Gastroesophageal sphincter (tissue), 3 donors: Measurements from ENCODE around the gene HRH1.
"Not testable (repeated sequence)": the region's sequence is repeated elsewhere in the genome, so short reads cannot be mapped to it uniquely, and the experiment has no call there.

Experiments used
- EP300 ChIP-seq: sonication (generic); formaldehyde crosslinking; IDR thresholded peaks from one replicate; pipeline ENCODE4 v1.6.1; 2017; ENCODE audit warnings: antibody characterized with exemption, mild to moderate bottlenecking
- POLR2A ChIP-seq, 2 donors: fragments of 450-650 bp; IDR thresholded peaks; one replicate each; pipeline ENCODE4 v1.6.1; 2017; ENCODE audit warnings: antibody characterized with exemption in 2 of 2, mild to moderate bottlenecking in 2 of 2, moderate library complexity in 1 of 2
- POLR2AphosphoS5 ChIP-seq: sonication (generic); formaldehyde crosslinking; IDR thresholded peaks from one replicate; pipeline ENCODE4 v1.6.1; 2017; ENCODE audit warnings: antibody characterized with exemption
- TF ChIP-seq, protein P1 (sequence below), 4 experiments: fragments of 200-600 bp in 2 of 4; fragments of 450-650 bp in 2 of 4; sonication (generic) in 1 of 4; IDR thresholded peaks; one replicate each; pipeline ENCODE4 v1.5.1; 2017 to 2019; ENCODE audit warnings: antibody characterized with exemption in 4 of 4, mild to moderate bottlenecking in 2 of 4, moderate library complexity in 2 of 4

DNA sequence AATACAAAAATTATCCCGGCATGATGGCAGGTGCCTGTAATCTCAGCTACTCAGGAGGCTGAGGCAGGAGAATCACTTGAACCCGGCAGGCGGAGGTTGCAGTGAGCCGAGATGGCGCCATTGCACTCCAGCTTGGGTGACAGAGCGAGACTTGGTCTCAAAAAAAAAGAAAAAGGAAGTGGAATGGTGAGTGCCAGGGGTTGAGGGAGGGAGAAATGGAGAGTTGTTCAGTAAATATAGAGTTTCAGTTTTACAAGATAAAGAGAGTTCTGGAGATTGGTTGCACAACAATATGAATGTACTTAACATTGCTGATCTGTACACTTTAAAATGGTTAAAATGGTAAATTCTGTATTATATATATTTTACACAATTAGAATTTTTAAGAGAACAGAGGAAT is 63.1 kb downstream of the HRH1 start:
- TF ChIP-seq, protein P1, sequence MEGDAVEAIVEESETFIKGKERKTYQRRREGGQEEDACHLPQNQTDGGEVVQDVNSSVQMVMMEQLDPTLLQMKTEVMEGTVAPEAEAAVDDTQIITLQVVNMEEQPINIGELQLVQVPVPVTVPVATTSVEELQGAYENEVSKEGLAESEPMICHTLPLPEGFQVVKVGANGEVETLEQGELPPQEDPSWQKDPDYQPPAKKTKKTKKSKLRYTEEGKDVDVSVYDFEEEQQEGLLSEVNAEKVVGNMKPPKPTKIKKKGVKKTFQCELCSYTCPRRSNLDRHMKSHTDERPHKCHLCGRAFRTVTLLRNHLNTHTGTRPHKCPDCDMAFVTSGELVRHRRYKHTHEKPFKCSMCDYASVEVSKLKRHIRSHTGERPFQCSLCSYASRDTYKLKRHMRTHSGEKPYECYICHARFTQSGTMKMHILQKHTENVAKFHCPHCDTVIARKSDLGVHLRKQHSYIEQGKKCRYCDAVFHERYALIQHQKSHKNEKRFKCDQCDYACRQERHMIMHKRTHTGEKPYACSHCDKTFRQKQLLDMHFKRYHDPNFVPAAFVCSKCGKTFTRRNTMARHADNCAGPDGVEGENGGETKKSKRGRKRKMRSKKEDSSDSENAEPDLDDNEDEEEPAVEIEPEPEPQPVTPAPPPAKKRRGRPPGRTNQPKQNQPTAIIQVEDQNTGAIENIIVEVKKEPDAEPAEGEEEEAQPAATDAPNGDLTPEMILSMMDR (IDR thresholded peaks at IDR 0.05) = not testable (repeated sequence)
- not testable (repeated sequence) for TF ChIP-seq POLR2A (IDR thresholded peaks at IDR 0.05); EP300; POLR2AphosphoS5
